Tibial artery (tissue), 4 donors: Measurements from ENCODE around the gene FES.
"Not testable (repeated sequence)": the region's sequence is repeated elsewhere in the genome, so short reads cannot be mapped to it uniquely, and the experiment has no call there.

ENCODE experiments used
- DNase-seq, 2 donors: peaks; one replicate each; pipeline ENCODE4 v3.0.0-alpha.2; 2019
- H3K27ac ChIP-seq, 2 donors: fragments of 200-600 bp; sonication (generic) in 1 of 2; 1 replicate in 1 of 2; 2 replicates in 1 of 2; pipeline ENCODE4 v1.5.1; 2018 to 2019; ENCODE audit warnings: mild to moderate bottlenecking in 1 of 2
- H3K27me3 ChIP-seq, 2 donors: fragments of 200-600 bp; sonication (generic) in 1 of 2; one replicate each; pipeline versions ENCODE4 v1.5.1 to v1.6.0; 2016 to 2019
- H3K36me3 ChIP-seq, 3 donors: fragments of 200-600 bp; sonication (generic) in 2 of 3; one replicate each; pipeline ENCODE4 v1.5.1; 2016 to 2019; ENCODE audit warnings: mild to moderate bottlenecking in 2 of 3
- H3K4me1 ChIP-seq, 4 donors: fragments of 200-600 bp; sonication (generic) in 2 of 4; 1 replicate in 3 of 4; 2 replicates in 1 of 4; pipeline ENCODE4 v1.5.1; 2016 to 2019
- H3K4me3 ChIP-seq, 2 donors: fragments of 200-600 bp; sonication (generic) in 1 of 2; 1 replicate in 1 of 2; 2 replicates in 1 of 2; pipeline ENCODE4 v1.5.1; 2018 to 2019; ENCODE audit warnings: mild to moderate bottlenecking in 2 of 2
- H3K9me3 ChIP-seq, 3 donors: fragments of 200-600 bp; sonication (generic) in 1 of 3; one replicate each; pipeline ENCODE4 v1.5.1; 2016 to 2019
- CTCF ChIP-seq, 2 experiments: fragments of 200-600 bp in 1 of 2; fragments of 450-650 bp in 1 of 2; IDR thresholded peaks; one replicate each; pipeline ENCODE4 v1.5.1; 2017 to 2019; ENCODE audit warnings: antibody characterized with exemption in 2 of 2, mild to moderate bottlenecking in 1 of 2, moderate library complexity in 1 of 2
- intact Hi-C: fragments of 100-400 bp; cut with DNase I; formaldehyde crosslinking; loops from one replicate; pipeline ENCODE4 v1.15.0; 2023; ENCODE audit warnings: low total_unique reads

Gene FES

GRCh38 chr15:90892023-90892422 is 7.7 kb downstream of the FES start:
- DNase-seq = peak in 1 of 2 donors; percentile 62
- H3K9me3 ChIP-seq = no peaks in the 10 kb centered on the region
- H3K4me3 ChIP-seq = no peak overlapping the region
- no peaks in the 10 kb centered on the region for H3K4me1 ChIP-seq
- H3K27ac ChIP-seq = no peak overlapping the region
- no peak for TF ChIP-seq CTCF (IDR thresholded peaks at IDR 0.05)
- H3K36me3 ChIP-seq = peaks cover 51 to 83% (median 71%) of the 10 kb centered on the region in 3 donors
- intact Hi-C loops = no loop called here
- H3K27me3 ChIP-seq = no peaks in the 10 kb centered on the region

GRCh38 chr15:90892498-90893174 is 8.3 kb downstream of the FES start:
- H3K4me1 ChIP-seq = no peaks in the 10 kb centered on the region
- H3K9me3 ChIP-seq = no peaks in the 10 kb centered on the region
- H3K27ac ChIP-seq = no peak overlapping the region
- intact Hi-C loops = no loop called here
- H3K27me3 ChIP-seq = no peaks in the 10 kb centered on the region
- H3K36me3 ChIP-seq = peaks cover 51 to 80% (median 65%) of the 10 kb centered on the region in 3 donors
- DNase-seq = no peak
- H3K4me3 ChIP-seq = no peak overlapping the region
- TF ChIP-seq CTCF (IDR thresholded peaks at IDR 0.05) = no peak

- DNase-seq = peak in 1 of 2 donors; percentile 61
- H3K9me3 ChIP-seq = no peaks in the 10 kb centered on the region
These were observed 9.1 kb downstream of the FES start for GRCh38 chr15:90893175-90894090.

GRCh38 chr15:90895571-90896117 is 11.3 kb downstream of the FES start:
- Histone ChIP-seq H3K4me1 (no peaks in the 10 kb centered on the region), H3K9me3 (no peaks in the 10 kb centered on the region), H3K36me3 (peaks cover 42 to 54% (median 48%) of the 10 kb centered on the region in 3 donors), H3K4me3 (no peak overlapping the region), H3K27ac (no peak overlapping the region), H3K27me3 (no peaks in the 10 kb centered on the region)
- no peak for TF ChIP-seq CTCF (IDR thresholded peaks at IDR 0.05)
- no peak for DNase-seq
- intact Hi-C loops = no loop called here

More at GRCh38 chr15:90893175-90894090, 9.1 kb downstream of the FES start:
- Histone ChIP-seq H3K27me3 (no peaks in the 10 kb centered on the region), H3K36me3 (peaks cover 51 to 77% (median 65%) of the 10 kb centered on the region in 3 donors), H3K4me1 (no peaks in the 10 kb centered on the region), H3K4me3 (no peak overlapping the region), H3K27ac (no peak overlapping the region)
- no peak for TF ChIP-seq CTCF (IDR thresholded peaks at IDR 0.05)
- intact Hi-C loops = no loop called here

GRCh38 chr15:90897131-90897655 is 12.9 kb downstream of the FES start:
- H3K4me1 ChIP-seq, intact Hi-C loops, H3K4me3 ChIP-seq, H3K27me3 ChIP-seq, H3K9me3 ChIP-seq, H3K27ac ChIP-seq, DNase-seq: not testable (repeated sequence)
- peaks cover 27 to 39% (median 33%) of the 10 kb centered on the region in 3 donors for H3K36me3 ChIP-seq
